Left lung (tissue), 10 donors: ENCODE data around the gene AMBRA1. TPM values are rescaled to one million over a fixed set of nuclear protein-coding genes. Genes with fewer than 3 reads are reported as not detected.

Experiments used
- ATAC-seq: fragments of 200-7000 bp; cut with Tn5 transposase; one replicate; pipeline ENCODE4 v1.9.1; 2020; ENCODE audit warnings: moderate library complexity
- DNase-seq, 4 donors: peaks; one replicate each; pipeline ENCODE4 v3.0.0-alpha.2; 2013 to 2020
- H3K27ac ChIP-seq, 2 donors: fragments of 200-600 bp; sonication (generic) in 1 of 2; one replicate each; pipeline versions ENCODE4 v1.5.0 to v1.8.0; 2020 to 2021
- H3K27me3 ChIP-seq, 2 donors: fragments of 200-600 bp; sonication (generic) in 1 of 2; one replicate each; pipeline versions ENCODE4 v1.5.0 to v1.8.0; 2020 to 2021
- H3K36me3 ChIP-seq, 2 donors: fragments of 200-600 bp; sonication (generic) in 1 of 2; one replicate each; pipeline versions ENCODE4 v1.5.0 to v1.8.0; 2020 to 2021
- H3K4me1 ChIP-seq, 2 donors: fragments of 200-600 bp; one replicate each; pipeline ENCODE4 v1.8.0; 2021
- H3K4me3 ChIP-seq, 2 donors: fragments of 200-600 bp; sonication (generic) in 1 of 2; one replicate each; pipeline versions ENCODE4 v1.5.0 to v1.8.0; 2020 to 2021; ENCODE audit warnings: mild to moderate bottlenecking in 1 of 2
- H3K9me3 ChIP-seq, 2 donors: fragments of 200-600 bp; sonication (generic) in 1 of 2; one replicate each; pipeline versions ENCODE4 v1.5.0 to v1.8.0; 2020 to 2021
- intact Hi-C, 2 donors: fragments of 100-400 bp; cut with DNase I; formaldehyde crosslinking; loops; one replicate each; pipeline versions ENCODE4 v1.11.2 to v1.14.2; 2022
- microRNA-seq, 2 donors: library from miRNA; unstranded; fragments of <30 nt; microRNA quantifications; one replicate each; pipeline ENCODE4, GENCODE V29; 2019
- polyA plus RNA-seq, 6 donors: library from polyadenylated mRNA; unstranded; fragments of 120-200 nt; gene quantifications; one replicate each; pipeline ENCODE4 v1.2.1, GENCODE V29; 2013; ENCODE audit not compliant: insufficient read length in 6 of 6
- total RNA-seq, 2 donors: library from RNA; stranded (reverse); fragmentation: NEBNext Ultra II Directional; extraction: Animal tissue kit (Norgen Biotek cat#: 25700); gene quantifications; one replicate each; pipeline ENCODE4 v1.2.1, GENCODE V29; 2021
- TF ChIP-seq, protein P1 (sequence below), 2 donors: fragments of 200-600 bp; sonication (generic) in 1 of 2; IDR thresholded peaks; one replicate each; pipeline versions ENCODE4 v1.5.0 to v1.8.0; 2021; ENCODE audit warnings: antibody characterized with exemption in 2 of 2
- donor health status: DM: no; HTN: yes; CAD: no.
- donor health status: DM: no; HTN: no; CAD: no.

Gene AMBRA1
- total and polyA plus RNA-seq, 8 donors, result 20.4 to 28.2 (median 23.7) TPM

DNA sequence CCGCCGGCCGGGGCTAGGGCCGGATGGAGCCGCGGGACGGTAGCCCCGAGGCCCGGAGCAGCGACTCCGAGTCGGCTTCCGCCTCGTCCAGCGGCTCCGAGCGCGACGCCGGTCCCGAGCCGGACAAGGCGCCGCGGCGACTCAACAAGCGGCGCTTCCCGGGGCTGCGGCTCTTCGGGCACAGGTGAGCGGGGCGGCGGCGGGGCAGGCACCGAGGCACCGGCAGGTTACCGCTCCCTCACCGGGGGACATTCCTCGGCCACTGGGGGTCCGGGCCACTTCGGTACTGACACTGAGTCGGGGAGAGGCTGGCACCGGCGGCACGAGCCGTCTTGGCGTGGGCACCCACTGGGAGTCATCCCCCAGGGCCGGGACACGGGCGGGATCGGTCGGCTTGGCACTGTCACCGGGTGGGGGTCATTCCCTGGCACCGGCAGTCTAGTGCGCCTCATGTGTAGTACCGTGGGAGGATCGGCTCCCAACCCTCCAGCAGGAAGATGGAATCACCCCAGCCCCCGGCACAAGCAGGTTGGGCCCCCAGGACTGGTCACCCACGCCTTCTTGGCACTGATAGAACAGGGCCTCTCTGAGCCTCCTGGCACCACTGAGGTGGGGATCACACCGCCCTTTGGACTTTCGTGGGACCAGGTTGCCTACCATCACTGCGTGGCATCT lies 246.0 kb downstream of the AMBRA1 start:
- DNase-seq (peak in 1 of 4 donors; percentile 87), ATAC-seq (no peak)
- Histone ChIP-seq H3K27ac (peak overlapping the region in 1 of 2 donors; percentile 69), H3K4me3 (peak overlapping the region; percentile 80 to 88), H3K9me3 (no peaks in the 10 kb centered on the region), H3K27me3 (no peaks in the 10 kb centered on the region), H3K4me1 (peaks cover 17 to 93% of the 10 kb centered on the region in 2 donors), H3K36me3 (no peaks in the 10 kb centered on the region)
- TF ChIP-seq, protein P1, sequence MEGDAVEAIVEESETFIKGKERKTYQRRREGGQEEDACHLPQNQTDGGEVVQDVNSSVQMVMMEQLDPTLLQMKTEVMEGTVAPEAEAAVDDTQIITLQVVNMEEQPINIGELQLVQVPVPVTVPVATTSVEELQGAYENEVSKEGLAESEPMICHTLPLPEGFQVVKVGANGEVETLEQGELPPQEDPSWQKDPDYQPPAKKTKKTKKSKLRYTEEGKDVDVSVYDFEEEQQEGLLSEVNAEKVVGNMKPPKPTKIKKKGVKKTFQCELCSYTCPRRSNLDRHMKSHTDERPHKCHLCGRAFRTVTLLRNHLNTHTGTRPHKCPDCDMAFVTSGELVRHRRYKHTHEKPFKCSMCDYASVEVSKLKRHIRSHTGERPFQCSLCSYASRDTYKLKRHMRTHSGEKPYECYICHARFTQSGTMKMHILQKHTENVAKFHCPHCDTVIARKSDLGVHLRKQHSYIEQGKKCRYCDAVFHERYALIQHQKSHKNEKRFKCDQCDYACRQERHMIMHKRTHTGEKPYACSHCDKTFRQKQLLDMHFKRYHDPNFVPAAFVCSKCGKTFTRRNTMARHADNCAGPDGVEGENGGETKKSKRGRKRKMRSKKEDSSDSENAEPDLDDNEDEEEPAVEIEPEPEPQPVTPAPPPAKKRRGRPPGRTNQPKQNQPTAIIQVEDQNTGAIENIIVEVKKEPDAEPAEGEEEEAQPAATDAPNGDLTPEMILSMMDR (IDR thresholded peaks at IDR 0.05), result no peak
- intact Hi-C loops, result no loop called here

GRCh38 chr11:46346886-46347636 lies 246.8 kb downstream of the AMBRA1 start, which contains the start of gene DGKZ:
TSS of gene DGKZ (plus strand) at chr11:46347463. CDS start at chr11:46347660, 197 bp downstream.
- ATAC-seq (peak; percentile 96), DNase-seq (peak; percentile 82 to 99 (median 87))
- Histone ChIP-seq H3K4me3 (peak within 1 kb of the TSS; percentile 80 to 88), H3K9me3 (no peaks in the 10 kb centered on the region), H3K36me3 (no peaks in the 10 kb centered on the region), H3K27me3 (no peaks in the 10 kb centered on the region), H3K27ac (peak within 1 kb of the TSS; percentile 83 to 90), H3K4me1 (peaks cover 17 to 93% of the 10 kb centered on the region in 2 donors)
- intact Hi-C loops, result no loop called here
- TF ChIP-seq, protein P1 (IDR thresholded peaks at IDR 0.05), result peak; percentile 77 to 94

Small RNA genes lying within 50 kb of the gene (microRNA-seq; reads per million reads assigned to microRNA genes)
- 0 reads per million in 2 donors for gene MIR3160-1
- 0 reads per million in 2 donors for gene MIR3160-2
- 0 to 0.67 reads per million in 2 donors for gene MIR4688

Other genes starting within 250 kb of the AMBRA1 start
- gene DGKZ, start 246.6 kb downstream of the AMBRA1 start, total RNA-seq, result 10 to 100 TPM; 40.5 to 65.1 TPM
- 10 to 100 TPM; 34.6 to 49.9 (median 38.9) TPM for gene DGKZ, start 246.6 kb downstream of the AMBRA1 start, polyA plus RNA-seq
- gene MDK, start 212.4 kb downstream of the AMBRA1 start, total RNA-seq, result 100 to 1,000 TPM in 1 of 2 donors, 10 to 100 TPM in 1; 15.4 to 121 TPM
- 1,000 to 10,000 TPM in 1 of 6 donors, 100 to 1,000 TPM in 5; 772 to 1,135 (median 929) TPM for gene MDK, start 212.4 kb downstream of the AMBRA1 start, polyA plus RNA-seq
- gene CHRM4, start 202.2 kb downstream of the AMBRA1 start, total RNA-seq, result not detected
- under 1 TPM in 5 of 6 donors, not detected in 1; 0.10 to 0.21 (median 0.14) TPM for gene CHRM4, start 202.2 kb downstream of the AMBRA1 start, polyA plus RNA-seq
- 1 to 10 TPM; 4.5 to 5.0 TPM for gene HARBI1, start 23.2 kb upstream of the AMBRA1 start, total RNA-seq
- gene HARBI1, start 23.2 kb upstream of the AMBRA1 start, polyA plus RNA-seq, result 1 to 10 TPM; 2.9 to 4.1 (median 3.2) TPM
- 10 to 100 TPM; 54.5 to 55.4 TPM for gene ATG13, start 23.5 kb upstream of the AMBRA1 start, total RNA-seq
- gene ATG13, start 23.5 kb upstream of the AMBRA1 start, polyA plus RNA-seq, result 10 to 100 TPM; 47.1 to 58.2 (median 51.2) TPM
- 10 to 100 TPM; 81.8 to 90.3 TPM for gene ARHGAP1, start 106.6 kb upstream of the AMBRA1 start, total RNA-seq
- gene ARHGAP1, start 106.6 kb upstream of the AMBRA1 start, polyA plus RNA-seq, result 10 to 100 TPM; 59.9 to 72.9 (median 66.3) TPM
- gene ZNF408, start 107.0 kb upstream of the AMBRA1 start, total RNA-seq, result 1 to 10 TPM; 5.8 to 8.6 TPM
- gene ZNF408, start 107.0 kb upstream of the AMBRA1 start, polyA plus RNA-seq, result 10 to 100 TPM in 4 of 6 donors, 1 to 10 TPM in 2; 9.4 to 11.6 (median 10.7) TPM
- gene F2, start 125.2 kb upstream of the AMBRA1 start, total RNA-seq, result not detected
- under 1 TPM in 3 of 6 donors, not detected in 3; 0.17 to 0.56 (median 0.42) TPM for gene F2, start 125.2 kb upstream of the AMBRA1 start, polyA plus RNA-seq